GM18520 (cell line): ENCODE results near the gene DMBX1.

Experiments
- ATAC-seq: cut with Tn5 transposase; IDR thresholded peaks from one replicate; pipeline ENCODE4 v1.9.1; 2021; ENCODE audit not compliant: unreplicated experiment

The DMBX1 gene

GRCh38 chr1:46522969-46523320 is 33.3 kb downstream of the DMBX1 start:
- ATAC-seq, result no peak

GRCh38 chr1:46523496-46524353 is 34.1 kb downstream of the DMBX1 start:
- ATAC-seq, result no peak

GRCh38 chr1:46524843-46525242 is 35.2 kb downstream of the DMBX1 start:
- ATAC-seq, result no peak

GRCh38 chr1:46525253-46525983 is 35.8 kb downstream of the DMBX1 start:
- no peak for ATAC-seq

GRCh38 chr1:46526013-46526690 is 36.5 kb downstream of the DMBX1 start:
- no peak for ATAC-seq

GRCh38 chr1:46526691-46527291 is 37.2 kb downstream of the DMBX1 start:
- ATAC-seq, result no peak

- no peak for ATAC-seq
Measured at GRCh38 chr1:46527474-46528296, 38.0 kb downstream of the DMBX1 start.

GRCh38 chr1:46528297-46528955 is 38.8 kb downstream of the DMBX1 start:
- no peak for ATAC-seq

- ATAC-seq, result no peak
Measured at GRCh38 chr1:46529031-46529630, 39.5 kb downstream of the DMBX1 start.

- ATAC-seq, result no peak
Measured at GRCh38 chr1:46530311-46530710, 40.7 kb downstream of the DMBX1 start.

- no peak for ATAC-seq
Measured at GRCh38 chr1:46530791-46531409, 41.3 kb downstream of the DMBX1 start.

GRCh38 chr1:46532095-46532494 is 42.5 kb downstream of the DMBX1 start:
- no peak for ATAC-seq

GRCh38 chr1:46532498-46533178 is 43.0 kb downstream of the DMBX1 start:
- ATAC-seq, result no peak

GRCh38 chr1:46533179-46533864 is 43.7 kb downstream of the DMBX1 start:
- no peak for ATAC-seq

GRCh38 chr1:46535063-46535462 is 45.4 kb downstream of the DMBX1 start:
- ATAC-seq, result no peak

- ATAC-seq, result no peak
Measured at GRCh38 chr1:46536527-46536926, 46.9 kb downstream of the DMBX1 start.

- no peak for ATAC-seq
Measured at GRCh38 chr1:46537651-46538050, 48.0 kb downstream of the DMBX1 start.

- no peak for ATAC-seq
Measured at GRCh38 chr1:46538147-46538546, 48.5 kb downstream of the DMBX1 start.
